ENCODE data around the gene TBCC.

- TF ChIP-seq REST (IDR thresholded peaks at IDR 0.05; ENCODE audit: insufficient read depth in 1 of 2, low read depth in 2 of 2, low read length in 2 of 2) (no peak), POLR2AphosphoS5 (IDR thresholded peaks at IDR 0.05; ENCODE audit: low read depth, low read length) (no peak)
These were observed 37.8 kb downstream of the TBCC start for GRCh38 chr6:42708096-42708495.

Measured in PFSK-1 (cell line).